Urothelium cell line (cell line): ENCODE results near the gene TBC1D22A.
"Not testable (repeated sequence)": the region's sequence is repeated elsewhere in the genome, so short reads cannot be mapped to it uniquely, and the experiment has no call there.

ENCODE experiments used
- DNase-seq: peaks from one replicate; pipeline ENCODE4 v3.0.0; 2011; ENCODE audit warnings: low spot score, mixed read lengths
- FAIRE-seq: peaks from 2 replicates; lab custom pipeline; 2011; peaks lifted over from hg19 to GRCh38; lab: Jason Lieb, UNC

The TBC1D22A gene

GRCh38 chr22:47106806-47107205 is 344.4 kb downstream of the TBC1D22A start:
- DNase-seq (no peak), FAIRE-seq (no peak)

GRCh38 chr22:47107431-47107830 is 345.0 kb downstream of the TBC1D22A start:
- no peak for FAIRE-seq
- peak; percentile 46 for DNase-seq

GRCh38 chr22:47110817-47111443 is 348.5 kb downstream of the TBC1D22A start:
- FAIRE-seq (no peak), DNase-seq (no peak)

DNA sequence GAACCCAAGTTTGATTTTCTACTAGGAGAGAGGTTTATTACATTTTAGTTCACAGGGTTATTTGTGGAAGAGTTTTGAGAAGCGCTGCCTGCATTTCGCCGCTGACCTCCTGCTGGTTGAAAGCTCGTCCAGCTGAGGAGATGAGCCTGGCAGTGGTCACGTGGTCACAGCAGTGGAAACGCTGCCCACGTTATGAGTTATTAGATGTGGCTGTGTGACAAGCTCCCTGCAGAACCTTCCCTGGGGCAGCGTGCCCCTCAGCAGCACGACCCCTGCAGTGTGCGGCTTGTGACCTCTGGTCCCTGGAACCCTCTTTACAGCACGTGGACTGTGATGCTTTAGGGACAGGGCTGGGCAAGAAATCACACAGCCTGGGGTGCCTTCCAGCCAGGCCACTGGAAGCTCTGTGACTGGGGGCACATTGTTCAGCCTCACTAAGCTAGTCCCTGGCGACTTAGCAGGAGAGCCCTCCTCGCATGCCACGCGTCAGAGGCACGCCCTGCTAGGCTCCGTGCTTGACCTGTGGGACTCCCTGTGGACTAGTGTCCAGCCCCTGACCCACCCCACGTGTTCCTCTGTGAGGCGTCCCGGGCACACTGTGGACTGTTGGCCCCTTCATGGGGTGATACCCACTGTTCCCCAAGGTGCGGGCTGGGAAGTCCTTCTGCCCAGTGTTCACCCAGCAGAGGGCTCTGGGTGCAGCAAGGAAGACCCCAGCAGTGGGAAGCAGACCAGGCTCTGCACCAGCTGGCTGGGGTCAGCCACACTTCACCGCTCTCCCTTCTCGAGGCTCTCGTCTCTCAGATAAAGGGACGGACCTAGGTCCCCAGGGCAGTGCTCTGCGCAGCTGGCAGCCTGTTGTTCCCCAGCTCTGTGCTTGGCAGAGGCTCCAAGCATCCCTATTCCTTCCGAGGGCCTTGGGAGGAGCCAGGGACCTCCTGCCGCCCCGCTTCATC is 349.5 kb downstream of the TBC1D22A start:
- FAIRE-seq (no peak), DNase-seq (no peak)

- no peak for FAIRE-seq
- no peak for DNase-seq
These were observed 350.1 kb downstream of the TBC1D22A start for GRCh38 chr22:47112582-47112965.

DNA sequence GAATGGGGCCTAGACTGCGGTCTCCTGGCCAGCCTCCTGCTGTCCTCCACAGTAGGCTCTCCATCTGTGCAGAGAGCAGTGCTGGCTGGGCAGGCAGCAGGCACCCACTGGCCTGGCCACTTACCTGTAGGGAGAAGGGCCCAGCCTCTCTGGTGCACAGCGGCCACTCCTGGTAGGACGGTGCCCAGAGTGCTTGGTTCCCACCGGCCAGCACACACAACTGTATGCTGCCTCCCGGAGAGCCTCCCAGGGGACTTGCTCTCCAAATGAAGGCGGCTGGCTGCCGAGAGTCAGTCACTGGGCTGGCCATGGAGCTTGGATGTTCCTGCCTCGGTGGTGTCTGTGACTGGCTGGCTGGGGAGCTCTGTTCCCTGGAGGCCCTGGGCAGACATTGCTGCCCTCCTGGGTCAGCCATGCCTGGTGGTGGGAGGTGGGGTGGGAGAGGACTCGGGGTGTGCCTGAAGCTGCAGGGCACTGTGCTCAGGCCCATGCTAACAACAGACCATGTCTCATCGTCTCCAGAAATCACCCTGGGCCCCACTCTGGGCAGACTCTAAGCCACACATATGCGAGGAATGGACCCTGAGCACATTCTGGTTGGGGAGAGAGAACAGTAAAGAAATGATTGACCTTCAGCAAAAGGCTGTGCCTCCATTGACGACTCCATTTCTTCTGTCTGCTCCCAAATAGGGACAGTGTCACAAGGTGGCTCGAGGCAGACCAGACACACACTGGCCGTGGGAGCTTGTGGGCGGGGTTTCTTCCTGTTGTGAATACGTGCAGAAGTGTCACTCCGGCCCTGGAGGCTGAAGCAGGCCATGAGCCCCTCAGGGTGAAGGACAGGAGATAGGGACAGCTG is 350.8 kb downstream of the TBC1D22A start:
- FAIRE-seq = no peak
- DNase-seq = no peak

- no peak for DNase-seq
- no peak for FAIRE-seq
These were observed 351.5 kb downstream of the TBC1D22A start for GRCh38 chr22:47113853-47114415.

DNA sequence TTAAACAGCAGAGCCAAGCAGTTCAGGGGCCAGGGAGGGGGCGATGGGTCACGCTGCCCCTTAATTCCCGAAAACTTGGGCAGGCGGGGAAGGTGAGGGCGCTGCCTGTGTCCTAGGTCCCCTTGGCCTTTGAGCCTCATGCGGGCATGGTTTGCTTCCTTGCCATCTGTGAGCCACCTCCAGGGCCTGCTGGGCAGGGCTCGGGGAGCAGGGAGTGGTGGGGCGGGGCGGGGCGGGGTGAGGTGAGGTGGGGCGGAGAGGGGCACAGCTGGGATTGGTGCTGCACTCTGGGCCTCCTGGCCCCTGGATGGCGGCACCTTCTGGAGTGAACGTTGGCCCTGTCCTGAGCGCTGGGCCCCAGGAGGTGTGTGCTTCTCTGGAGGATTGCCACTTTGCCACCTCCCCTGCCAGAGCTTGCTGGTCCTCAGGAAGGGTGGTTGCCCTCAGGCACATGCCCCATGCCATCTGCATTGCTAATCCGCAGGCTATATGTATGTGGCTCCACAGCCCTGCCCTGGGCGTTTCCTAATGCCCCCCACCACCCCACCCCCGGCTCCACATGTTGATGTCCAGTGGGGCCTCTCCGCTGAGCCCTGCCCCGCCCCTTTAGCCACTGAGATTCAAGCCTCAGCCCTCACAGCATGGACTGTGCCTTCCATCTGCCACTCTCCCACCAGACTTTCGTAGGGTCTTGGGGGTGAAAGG is 352.5 kb downstream of the TBC1D22A start:
- no peak for DNase-seq
- FAIRE-seq = no peak

GRCh38 chr22:47115518-47115890 is 353.1 kb downstream of the TBC1D22A start:
- DNase-seq (no peak), FAIRE-seq (no peak)

DNA sequence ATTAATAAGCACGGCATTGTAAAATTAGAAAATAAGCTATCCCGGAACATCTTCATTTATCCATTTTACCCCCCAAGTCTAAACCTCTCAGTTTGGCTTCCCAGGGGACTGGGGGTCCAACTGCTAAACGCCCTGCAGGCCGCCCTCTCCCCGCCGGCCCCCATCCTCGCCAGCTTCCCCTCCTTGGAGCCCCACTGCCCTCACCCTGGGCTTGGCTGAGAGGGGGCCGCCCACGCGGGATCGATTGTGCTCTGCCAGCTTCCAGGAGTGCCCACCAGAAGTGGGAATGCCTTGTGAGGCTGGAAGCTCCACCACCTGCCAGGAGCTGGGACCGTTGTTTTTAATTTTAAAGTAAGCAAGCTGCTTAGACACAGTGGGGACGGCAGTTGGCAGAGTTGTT is 353.5 kb downstream of the TBC1D22A start:
- no peak for FAIRE-seq

DNA sequence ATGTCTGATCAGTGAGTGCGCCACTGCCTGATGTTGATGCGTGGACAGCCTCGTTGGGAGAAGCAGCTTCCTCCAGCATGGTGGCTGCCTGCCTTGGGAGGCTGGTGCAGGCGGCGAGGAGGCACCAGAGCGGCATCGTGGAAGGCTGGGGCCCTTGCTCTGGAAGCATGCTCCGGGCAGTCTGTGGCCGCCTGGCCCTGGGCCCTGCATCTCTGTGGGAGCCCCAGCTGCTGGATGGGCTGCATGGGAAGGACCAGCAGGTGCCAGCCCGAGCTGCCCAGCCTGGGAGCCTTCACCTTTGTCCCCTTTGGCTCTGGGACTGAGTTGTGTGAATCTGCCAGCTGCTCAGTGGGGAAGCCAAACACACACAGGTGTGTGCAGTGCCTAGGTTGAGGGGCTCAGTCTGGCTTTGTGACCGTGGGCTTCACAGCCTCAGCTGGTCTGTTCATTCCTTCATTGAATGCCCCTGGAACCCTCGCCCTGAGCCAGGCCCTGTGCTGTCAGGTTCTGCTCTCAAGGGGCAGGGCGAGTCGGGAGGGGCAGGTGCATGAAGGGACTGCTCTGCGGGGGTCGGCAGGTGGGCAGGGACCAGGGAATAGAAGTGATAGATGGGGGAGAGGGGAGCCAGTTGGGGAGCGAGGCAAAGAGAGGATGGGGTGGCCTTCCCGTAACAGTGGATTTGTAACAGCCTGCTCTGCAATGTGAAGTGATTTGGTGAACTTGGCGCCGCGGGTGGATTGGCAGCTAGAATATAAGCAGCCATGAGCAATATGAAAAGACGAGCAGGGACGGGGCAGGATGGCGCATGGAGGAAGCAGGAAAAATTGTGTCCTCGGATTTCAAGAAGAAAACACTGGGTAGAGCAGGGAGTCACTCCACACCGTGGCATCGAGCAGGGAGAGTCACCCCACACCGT is 354.2 kb downstream of the TBC1D22A start:
- DNase-seq = no peak
- FAIRE-seq = no peak

More for the DNA sequence above, 353.5 kb downstream of the TBC1D22A start:
- no peak for DNase-seq

DNA sequence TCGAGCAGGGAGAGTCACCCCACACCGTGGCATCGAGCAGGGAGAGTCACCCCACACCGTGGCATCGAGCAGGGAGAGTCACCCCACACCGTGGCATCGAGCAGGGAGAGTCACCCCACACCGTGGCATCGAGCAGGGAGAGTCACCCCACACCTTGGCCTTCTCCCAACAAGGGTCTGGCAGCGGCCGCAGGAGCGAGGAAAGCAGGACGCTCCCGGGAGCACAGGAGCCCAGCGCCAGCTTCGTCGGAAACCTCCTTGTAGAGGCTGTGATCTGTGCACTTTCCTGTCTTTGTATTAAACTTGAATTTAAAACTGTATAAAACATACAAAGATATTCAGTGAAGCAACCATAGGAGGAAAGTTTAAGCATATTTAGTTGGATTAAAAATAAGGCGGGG is 355.0 kb downstream of the TBC1D22A start:
- not testable (repeated sequence) for DNase-seq, FAIRE-seq

DNA sequence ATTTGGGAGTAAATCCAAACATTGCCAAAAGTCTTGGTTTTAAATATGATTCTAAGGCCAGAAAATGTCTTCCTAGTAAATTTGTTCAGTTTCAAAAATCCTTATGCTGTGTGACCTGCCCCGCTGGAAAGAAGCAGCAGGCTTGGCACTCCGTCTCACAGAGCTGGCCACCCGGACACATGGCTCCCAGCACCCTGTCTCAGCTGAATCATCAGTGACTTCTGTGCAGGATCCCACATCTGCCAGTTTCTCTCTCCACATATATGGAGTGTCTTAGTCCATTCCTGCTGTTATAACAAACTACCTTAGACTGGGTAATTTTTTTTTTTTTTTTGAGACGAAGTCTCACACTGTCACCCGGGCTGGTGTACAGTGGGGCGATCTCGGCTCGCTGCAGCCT is 356.7 kb downstream of the TBC1D22A start:
- FAIRE-seq = no peak
- DNase-seq = no peak

GRCh38 chr22:47120399-47120798 is 357.9 kb downstream of the TBC1D22A start:
- FAIRE-seq (no peak), DNase-seq (no peak)

- DNase-seq = no peak
- peak; percentile 44 for FAIRE-seq
These were observed 359.3 kb downstream of the TBC1D22A start for GRCh38 chr22:47121791-47122190.

GRCh38 chr22:47122441-47123000 is 360.1 kb downstream of the TBC1D22A start:
- DNase-seq (no peak), FAIRE-seq (no peak)

DNA sequence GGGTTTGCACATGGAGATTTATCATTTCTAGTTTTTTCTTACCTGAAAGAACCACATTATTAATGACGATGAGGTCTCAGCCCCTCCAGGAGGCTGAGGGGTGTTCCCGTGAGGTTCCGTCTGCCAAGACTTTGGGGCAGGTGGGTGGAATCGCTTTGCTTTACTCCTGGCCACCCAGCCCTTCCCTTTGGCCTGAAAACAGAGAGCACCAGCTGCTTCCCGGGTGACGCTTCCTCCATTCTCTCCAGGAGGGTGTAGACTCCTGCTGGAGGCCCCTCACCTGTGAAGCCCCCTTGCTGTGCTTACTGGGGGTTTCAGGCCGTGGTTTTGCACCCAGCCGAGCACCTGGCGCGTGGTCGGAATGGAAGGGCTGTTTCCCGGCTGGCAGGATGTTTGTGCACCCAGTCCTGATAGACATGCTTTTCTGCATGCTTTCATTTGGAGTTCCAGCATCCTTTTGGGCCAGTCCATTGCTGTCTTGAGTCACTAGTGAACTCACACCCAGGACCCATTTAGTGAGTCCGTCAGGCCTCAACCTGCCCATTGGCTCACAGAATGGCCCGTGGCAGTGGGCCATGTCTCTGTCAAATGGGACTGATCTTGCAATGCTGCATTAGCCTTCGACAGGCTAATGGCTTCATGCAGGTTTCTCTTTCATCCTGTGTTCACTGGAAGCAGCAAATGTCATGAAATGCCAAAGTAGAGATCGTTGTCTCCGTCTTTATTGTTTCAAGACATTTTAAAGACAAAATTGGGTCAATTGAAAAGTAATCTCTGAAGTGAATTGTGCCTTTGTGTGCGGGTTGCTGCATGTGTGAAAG is 360.8 kb downstream of the TBC1D22A start:
- peak; percentile 67 for FAIRE-seq

GRCh38 chr22:47123827-47124442 is 361.5 kb downstream of the TBC1D22A start:
- DNase-seq = no peak
- FAIRE-seq = no peak

More for the DNA sequence above, 360.8 kb downstream of the TBC1D22A start:
- DNase-seq = no peak
